Endodermal cell (in vitro differentiated cells): Measurements from ENCODE around the gene PDF. TPM values are rescaled to one million over a fixed set of nuclear protein-coding genes. Genes with fewer than 3 reads are reported as not detected.

Experiments used
- DNase-seq: peaks from one replicate; pipeline ENCODE4 v3.0.0-alpha.2; 2017
- H3K27ac ChIP-seq: 2 replicates; pipeline ENCODE4 v1.5.1; 2013; ENCODE audit warnings: mild to moderate bottlenecking, low read depth, low read length, moderate library complexity
- H3K27me3 ChIP-seq: 2 replicates; pipeline ENCODE4 v1.6.1; 2013; ENCODE audit warnings: mild to moderate bottlenecking, low read length, moderate library complexity; ENCODE audit not compliant: insufficient read depth, control insufficient read depth, poor library complexity, severe bottlenecking
- H3K36me3 ChIP-seq: 2 replicates; pipeline ENCODE4 v1.7.0; 2013; ENCODE audit warnings: mild to moderate bottlenecking, low read length, moderate library complexity; ENCODE audit not compliant: control insufficient read depth, insufficient read depth
- H3K4me1 ChIP-seq: one replicate; pipeline ENCODE4 v1.7.0; 2013; ENCODE audit warnings: low read length; ENCODE audit not compliant: control insufficient read depth, insufficient read depth
- H3K4me3 ChIP-seq: 2 replicates; pipeline ENCODE4 v1.5.1; 2013; ENCODE audit warnings: mild to moderate bottlenecking, low read length, moderate library complexity
- H3K9ac ChIP-seq: 2 replicates; pipeline ENCODE4 v1.6.1; 2013; ENCODE audit warnings: mild to moderate bottlenecking, low read length, moderate library complexity; ENCODE audit not compliant: poor library complexity, severe bottlenecking; ENCODE audit errors: extremely low read depth
- H3K9me3 ChIP-seq: 2 replicates; pipeline ENCODE4 v1.6.1; 2013; ENCODE audit warnings: mild to moderate bottlenecking, low read length, moderate library complexity; ENCODE audit not compliant: control insufficient read depth
- H3K27ac Mint-ChIP-seq: 2 replicates; pipeline ENCODE4 v1.8.0; 2020; ENCODE audit warnings: mixed read lengths
- H3K27me3 Mint-ChIP-seq: 2 replicates; pipeline ENCODE4 v1.8.0; 2021; ENCODE audit warnings: mild to moderate bottlenecking, mixed read lengths; ENCODE audit not compliant: insufficient read depth
- H3K36me3 Mint-ChIP-seq: 2 replicates; pipeline ENCODE4 v1.8.0; 2020; ENCODE audit warnings: low read depth, mixed read lengths
- H3K4me1 Mint-ChIP-seq: 2 replicates; pipeline ENCODE4 v1.8.0; 2020; ENCODE audit warnings: mixed read lengths
- H3K4me3 Mint-ChIP-seq: 2 replicates; pipeline ENCODE4 v1.8.0; 2020; ENCODE audit warnings: mild to moderate bottlenecking, moderate library complexity, mixed read lengths
- H3K9me3 Mint-ChIP-seq: 2 replicates; pipeline ENCODE4 v1.8.0; 2020; ENCODE audit warnings: mild to moderate bottlenecking, mixed read lengths
- WGBS, 2 experiments: methylation state at CpG; one replicate each; pipeline versions ENCODE4 v1.1.5 to v1.1.7; 2013; ENCODE audit warnings: missing lambda C conversion rate in 2 of 2, mixed read lengths in 1 of 2; ENCODE audit not compliant: insufficient coverage in 1 of 2, insufficient read length in 1 of 2; 5-methylcytosine and 5-hydroxymethylcytosine counted together
- total RNA-seq, 2 donors: library from RNA; stranded (reverse); fragmentation: NEBNext Ultra II Directional in 1 of 2; extraction: Animal tissue kit (Norgen Biotek cat#: 25700) in 1 of 2; gene quantifications; 2 replicates in 1 of 2; 3 replicates in 1 of 2; pipeline ENCODE4 v1.2.1, GENCODE V29; 2021
- TF ChIP-seq, protein P1 (sequence below): fragments of 200-600 bp; sonication (generic); conservative IDR thresholded peaks from 2 replicates; pipeline ENCODE4 v1.5.0; 2021; ENCODE audit warnings: antibody characterized with exemption, mild to moderate bottlenecking

PDF gene
- total RNA-seq, 2 donors from 2014 or later: 12.2 to 19.8 TPM

GRCh38 chr16:69338557-69339288 is 8.3 kb upstream of the PDF start:
- TF ChIP-seq, protein P1, sequence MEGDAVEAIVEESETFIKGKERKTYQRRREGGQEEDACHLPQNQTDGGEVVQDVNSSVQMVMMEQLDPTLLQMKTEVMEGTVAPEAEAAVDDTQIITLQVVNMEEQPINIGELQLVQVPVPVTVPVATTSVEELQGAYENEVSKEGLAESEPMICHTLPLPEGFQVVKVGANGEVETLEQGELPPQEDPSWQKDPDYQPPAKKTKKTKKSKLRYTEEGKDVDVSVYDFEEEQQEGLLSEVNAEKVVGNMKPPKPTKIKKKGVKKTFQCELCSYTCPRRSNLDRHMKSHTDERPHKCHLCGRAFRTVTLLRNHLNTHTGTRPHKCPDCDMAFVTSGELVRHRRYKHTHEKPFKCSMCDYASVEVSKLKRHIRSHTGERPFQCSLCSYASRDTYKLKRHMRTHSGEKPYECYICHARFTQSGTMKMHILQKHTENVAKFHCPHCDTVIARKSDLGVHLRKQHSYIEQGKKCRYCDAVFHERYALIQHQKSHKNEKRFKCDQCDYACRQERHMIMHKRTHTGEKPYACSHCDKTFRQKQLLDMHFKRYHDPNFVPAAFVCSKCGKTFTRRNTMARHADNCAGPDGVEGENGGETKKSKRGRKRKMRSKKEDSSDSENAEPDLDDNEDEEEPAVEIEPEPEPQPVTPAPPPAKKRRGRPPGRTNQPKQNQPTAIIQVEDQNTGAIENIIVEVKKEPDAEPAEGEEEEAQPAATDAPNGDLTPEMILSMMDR: no peak
- Mint-ChIP-seq H3K36me3 (peaks cover 57% of the 10 kb centered on the region), H3K9me3 (no peaks in the 10 kb centered on the region), H3K4me3 (peak overlapping the region; percentile 99), H3K4me1 (peaks cover 14% of the 10 kb centered on the region), H3K27me3 (no peaks in the 10 kb centered on the region), H3K27ac (peak overlapping the region; percentile 97)
- DNase-seq: no peak
- H3K9me3 ChIP-seq: no peaks in the 10 kb centered on the region
- WGBS, 2 experiments: 24 to 29% methylated on average over 38 to 46 of the region's 46 CpGs
- H3K27me3 ChIP-seq: no peaks in the 10 kb centered on the region
- H3K36me3 ChIP-seq: peaks cover 61% of the 10 kb centered on the region
- peaks cover 3% of the 10 kb centered on the region for H3K4me1 ChIP-seq
- H3K9ac ChIP-seq: peak overlapping the region; percentile 66
- H3K4me3 ChIP-seq: peak overlapping the region; percentile 96
- peak overlapping the region; percentile 74 for H3K27ac ChIP-seq

GRCh38 chr16:69334696-69335095 is 4.3 kb upstream of the PDF start:
- H3K9me3 Mint-ChIP-seq: no peaks in the 10 kb centered on the region
- H3K4me1 ChIP-seq: no peaks in the 10 kb centered on the region
- WGBS, 2 experiments: 89 to 94% methylated on average over 6 to 9 of the region's 9 CpGs
- H3K9me3 ChIP-seq: no peaks in the 10 kb centered on the region
- peaks cover 56% of the 10 kb centered on the region for H3K36me3 ChIP-seq
- no peak for DNase-seq
- H3K36me3 Mint-ChIP-seq: peaks cover 49% of the 10 kb centered on the region
- H3K4me3 ChIP-seq: no peak overlapping the region
- H3K4me3 Mint-ChIP-seq: no peak overlapping the region
- H3K27me3 ChIP-seq: no peaks in the 10 kb centered on the region
- TF ChIP-seq, protein P1: no peak
- no peak overlapping the region for H3K9ac ChIP-seq
- peaks cover 7% of the 10 kb centered on the region for H3K4me1 Mint-ChIP-seq
- H3K27ac ChIP-seq: no peak overlapping the region
- H3K27me3 Mint-ChIP-seq: no peaks in the 10 kb centered on the region
- H3K27ac Mint-ChIP-seq: no peak overlapping the region

DNA sequence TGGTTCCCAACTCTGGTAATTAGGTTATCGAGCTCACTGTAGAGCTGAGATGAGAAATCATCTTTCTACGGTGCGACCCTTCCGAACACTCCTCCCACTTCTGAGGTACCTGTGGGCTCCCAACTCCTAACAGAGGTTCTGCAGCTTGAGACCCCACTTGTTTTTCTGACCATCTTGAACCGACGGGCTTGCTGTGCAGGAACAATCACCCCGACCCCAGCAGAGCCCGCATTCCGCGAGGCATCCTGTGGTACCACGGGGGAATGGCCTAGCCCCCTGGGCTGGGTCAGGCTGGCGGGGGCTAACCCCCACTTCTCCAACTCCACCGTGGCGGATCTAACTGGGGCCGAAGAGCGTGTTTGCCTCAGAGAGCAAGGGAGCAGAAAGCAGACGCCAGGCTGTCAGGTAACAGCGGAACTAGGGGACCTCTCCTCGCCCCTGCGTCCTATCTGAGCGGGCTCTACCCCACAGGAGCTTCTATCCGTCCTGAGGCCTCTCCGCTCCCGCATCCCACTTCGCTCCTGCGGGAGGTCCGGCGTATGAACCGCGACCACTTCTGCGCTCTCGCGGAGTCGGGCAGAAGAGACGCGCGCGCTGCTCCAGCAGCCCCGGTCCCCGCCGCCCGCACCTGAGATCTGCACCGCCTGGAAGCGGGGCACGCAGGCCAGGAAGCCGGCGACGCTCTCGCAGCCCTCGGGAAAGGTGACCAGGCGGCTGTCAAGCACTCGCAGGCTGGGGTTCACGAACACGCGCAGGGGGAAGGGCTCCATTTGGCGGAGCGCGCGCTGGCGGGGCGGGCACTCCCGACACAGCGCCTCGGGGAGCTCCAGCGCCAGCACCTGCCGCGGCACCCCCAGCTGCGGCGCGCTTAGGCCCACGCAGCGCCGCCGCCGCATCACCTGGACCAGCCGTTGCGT is 761 bp downstream of the PDF start:
- Histone ChIP-seq H3K36me3 (peaks cover 75% of the 10 kb centered on the region), H3K9ac (peak overlapping the region; percentile 44), H3K9me3 (no peaks in the 10 kb centered on the region), H3K27me3 (no peaks in the 10 kb centered on the region), H3K27ac (peak overlapping the region; percentile 64), H3K4me1 (no peaks in the 10 kb centered on the region), H3K4me3 (peak overlapping the region; percentile 88)
- Mint-ChIP-seq H3K4me1 (peaks cover 21% of the 10 kb centered on the region), H3K9me3 (no peaks in the 10 kb centered on the region), H3K4me3 (peak overlapping the region; percentile 70), H3K27me3 (no peaks in the 10 kb centered on the region), H3K27ac (peak overlapping the region; percentile 55), H3K36me3 (peaks cover 68% of the 10 kb centered on the region)
- peak; percentile 67 for DNase-seq
- WGBS, 2 experiments: 9 to 19% methylated on average over 25 to 77 of the region's 77 CpGs
- TF ChIP-seq, protein P1: no peak
